PC-3 (cell line): ENCODE data around the gene AGBL1. TPM values are rescaled to one million over a fixed set of nuclear protein-coding genes. Genes with fewer than 3 reads are reported as not detected.

Experiments
- ATAC-seq: fragments of 200-7000 bp; cut with Tn5 transposase; 2 replicates; pipeline ENCODE4 v1.9.1; 2020; ENCODE audit warnings: mild to moderate bottlenecking, moderate library complexity
- BruUV-seq: library from RNA; stranded (reverse); fragments of 400-500 nt; replicated peaks from 2 replicates; lab custom pipeline; 2021; lab: Mats Ljungman, UMichigan
- CTCF ChIA-PET: fragments of 300-600 bp; sonication (Branson Sonifier 250); formaldehyde crosslinking; loops from one replicate; lab custom pipeline; 2022; ENCODE audit warnings: antibody characterized with exemption; lab: Charles Lee
- POLR2A ChIA-PET: fragments of 300-600 bp; sonication (Branson Sonifier 250); formaldehyde crosslinking; loops from one replicate; lab custom pipeline; 2022; ENCODE audit warnings: antibody characterized with exemption; ENCODE audit not compliant: unreplicated experiment; lab: Charles Lee
- DNase-seq: peaks from one replicate; pipeline ENCODE4 v3.0.0-alpha.2; 2015
- H2AFZ ChIP-seq: fragments of 300-600 bp; sonication (generic); 2 replicates; pipeline ENCODE4 v1.6.0; 2016; ENCODE audit warnings: antibody characterized with exemption, low read length
- H3F3A ChIP-seq: fragments of 300-600 bp; sonication (generic); one replicate; pipeline ENCODE4 v1.6.0; 2017; ENCODE audit warnings: antibody characterized with exemption, low read length, control low read depth, mild to moderate bottlenecking; ENCODE audit not compliant: unreplicated experiment
- H3K27ac ChIP-seq: fragments of 300-600 bp; sonication (generic); 2 replicates; pipeline ENCODE4 v1.5.1; 2016; ENCODE audit warnings: mild to moderate bottlenecking, low read length
- H3K27me3 ChIP-seq: fragments of 300-600 bp; sonication (generic); 2 replicates; pipeline ENCODE4 v1.6.1; 2016; ENCODE audit warnings: low read length, mixed read lengths
- H3K36me3 ChIP-seq: fragments of 300-600 bp; sonication (generic); 2 replicates; pipeline ENCODE4 v1.6.1; 2016; ENCODE audit warnings: low read depth, mixed run types, low read length, mixed read lengths
- H3K4me1 ChIP-seq: fragments of 300-600 bp; sonication (generic); 2 replicates; pipeline ENCODE4 v1.5.1; 2016; ENCODE audit warnings: low read length; ENCODE audit not compliant: insufficient read depth
- H3K4me2 ChIP-seq: fragments of 300-600 bp; sonication (generic); 2 replicates; pipeline ENCODE4 v1.6.0; 2016; ENCODE audit warnings: low read length
- H3K4me3 ChIP-seq: fragments of 300-600 bp; sonication (generic); 2 replicates; pipeline ENCODE4 v1.5.1; 2016; ENCODE audit warnings: mild to moderate bottlenecking, low read length, mixed read lengths
- H3K79me2 ChIP-seq: fragments of 300-600 bp; sonication (generic); 2 replicates; pipeline ENCODE4 v1.6.1; 2017; ENCODE audit warnings: low read length, mixed read lengths
- H3K9ac ChIP-seq: fragments of 300-600 bp; sonication (generic); 2 replicates; pipeline ENCODE4 v1.6.0; 2016; ENCODE audit warnings: mild to moderate bottlenecking, low read length
- H3K9me2 ChIP-seq: fragments of 300-600 bp; sonication (generic); replicated peaks from 2 replicates; pipeline ENCODE4 v1.6.1; 2016; ENCODE audit warnings: mixed run types, low read length, mixed read lengths
- H3K9me3 ChIP-seq: fragments of 300-600 bp; sonication (generic); 2 replicates; pipeline ENCODE4 v1.6.1; 2016; ENCODE audit warnings: low read length, mixed read lengths
- H4K20me1 ChIP-seq: fragments of 300-600 bp; sonication (generic); 2 replicates; pipeline ENCODE4 v1.6.1; 2016; ENCODE audit warnings: low read length, mixed read lengths
- CTCF ChIP-seq: fragments of 300-600 bp; sonication (generic); conservative IDR thresholded peaks from 2 replicates; pipeline ENCODE4 v1.5.1; 2017; ENCODE audit warnings: antibody characterized with exemption, low read depth, mild to moderate bottlenecking, low read length
- EZH2 ChIP-seq: fragments of 300-600 bp; sonication (generic); IDR thresholded peaks from one replicate; pipeline ENCODE4 v1.6.1; 2017; ENCODE audit warnings: antibody characterized with exemption, mild to moderate bottlenecking, low read length; ENCODE audit not compliant: unreplicated experiment
- EZH2phosphoT487 ChIP-seq: fragments of 300-600 bp; sonication (generic); IDR thresholded peaks from 2 replicates; pipeline ENCODE4 v1.6.1; 2018; ENCODE audit warnings: mild to moderate bottlenecking, antibody characterized with exemption, low read length, borderline replicate concordance
- intact Hi-C: fragments of 100-400 bp; cut with micrococcal nuclease; formaldehyde crosslinking; loops from 2 replicates; pipeline ENCODE4 v1.9.0; 2023
- total RNA-seq: library from RNA; depleted of rRNA; stranded (reverse); fragments of >200 nt; gene quantifications from 2 replicates; pipeline ENCODE4 v1.2.3, GENCODE V29; 2014

Gene AGBL1
- total RNA-seq, 1 experiment from 2014 or later: not detected

DNA sequence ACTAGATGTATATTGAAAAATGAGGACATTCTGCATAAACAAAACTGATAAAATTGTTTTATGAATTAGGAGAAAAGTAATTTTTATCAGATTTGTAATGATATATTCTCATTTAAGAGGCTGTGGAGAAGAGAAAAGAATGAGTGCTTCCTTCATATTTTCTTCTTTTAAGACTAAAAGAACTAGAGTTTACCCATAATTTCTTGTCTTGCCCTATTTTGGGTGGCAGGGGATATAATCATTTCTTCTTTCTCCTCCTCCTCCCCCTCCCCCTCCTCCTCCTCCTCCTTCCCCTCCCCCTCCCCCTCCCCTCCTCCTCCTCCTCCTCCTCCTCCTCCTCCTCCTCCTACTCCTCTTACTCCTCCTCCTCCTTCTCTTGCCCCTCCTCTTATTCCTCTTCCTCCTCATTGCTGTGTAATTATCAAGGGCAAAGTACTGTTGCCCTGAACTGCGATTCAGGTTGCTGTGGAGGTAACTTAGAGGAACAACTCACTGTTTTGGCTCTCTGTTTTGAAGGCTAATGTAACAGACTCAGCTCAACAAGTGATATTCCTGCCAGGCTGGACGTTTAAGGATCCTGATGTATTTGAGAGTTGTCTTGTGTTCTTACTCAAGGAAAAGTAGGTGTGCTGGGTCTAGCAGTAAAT, 555.4 kb downstream of the AGBL1 start:
- CTCF ChIA-PET: no interaction called here
- Histone ChIP-seq H3K36me3 (no peaks in the 10 kb centered on the region), H3F3A (no peaks in the 10 kb centered on the region), H2AFZ (no peak overlapping the region), H3K4me2 (no peak overlapping the region), H3K4me1 (peaks cover 6% of the 10 kb centered on the region; the same call in 1 of the 2 replicates), H4K20me1 (no peaks in the 10 kb centered on the region), H3K9me2 (no peaks in the 10 kb centered on the region), H3K9ac (no peak overlapping the region), H3K9me3 (0 out of 2 replicates have a peak, but pooled peaks cover 6% of the 10 kb centered on the region), H3K27me3 (no peaks in the 10 kb centered on the region), H3K27ac (no peak overlapping the region), H3K79me2 (no peaks in the 10 kb centered on the region), H3K4me3 (no peak overlapping the region)
- ATAC-seq (no peak), DNase-seq (no peak)
- POLR2A ChIA-PET: no interaction called here
- BruUV-seq: no TSS peak
- no peak for TF ChIP-seq CTCF
- TF ChIP-seq EZH2: no peak
- TF ChIP-seq EZH2phosphoT487: no peak
- intact Hi-C loops: no loop called here

GRCh38 chr15:86644339-86644738, 564.7 kb downstream of the AGBL1 start:
- TF ChIP-seq EZH2 (no peak), CTCF (no peak)
- H4K20me1 ChIP-seq: no peaks in the 10 kb centered on the region
- H3K9me2 ChIP-seq: no peaks in the 10 kb centered on the region
- CTCF ChIA-PET: no interaction called here
- H3K27me3 ChIP-seq: no peaks in the 10 kb centered on the region
- no peaks in the 10 kb centered on the region; the same call in 1 of the 2 replicates for H3K4me1 ChIP-seq
- H3K27ac ChIP-seq: no peak overlapping the region
- no TSS peak for BruUV-seq
- H3K4me3 ChIP-seq: no peak overlapping the region
- no peak overlapping the region for H3K4me2 ChIP-seq
- POLR2A ChIA-PET: no interaction called here
- DNase-seq (peak; percentile 43), ATAC-seq (no peak)
- no peaks in the 10 kb centered on the region for H3K79me2 ChIP-seq
- no peak overlapping the region for H3K9ac ChIP-seq
- no peak overlapping the region for H2AFZ ChIP-seq
- H3K36me3 ChIP-seq: no peaks in the 10 kb centered on the region
- no peaks in the 10 kb centered on the region for H3F3A ChIP-seq
- intact Hi-C loops: no loop called here
- H3K9me3 ChIP-seq: no peaks in the 10 kb centered on the region

GRCh38 chr15:86645925-86646500, 566.3 kb downstream of the AGBL1 start:
- Histone ChIP-seq H3K27me3 (no peaks in the 10 kb centered on the region), H2AFZ (no peak overlapping the region), H3K36me3 (no peaks in the 10 kb centered on the region), H3K4me1 (no peaks in the 10 kb centered on the region; the same call in 1 of the 2 replicates), H3K9ac (no peak overlapping the region), H3K4me3 (no peak overlapping the region), H3F3A (no peaks in the 10 kb centered on the region), H3K79me2 (no peaks in the 10 kb centered on the region), H3K27ac (no peak overlapping the region), H3K9me3 (no peaks in the 10 kb centered on the region), H3K9me2 (no peaks in the 10 kb centered on the region), H3K4me2 (no peak overlapping the region), H4K20me1 (no peaks in the 10 kb centered on the region)
- DNase-seq: no peak
- TF ChIP-seq EZH2 (no peak), EZH2phosphoT487 (no peak), CTCF (no peak)
- CTCF ChIA-PET: no interaction called here
- BruUV-seq: no TSS peak
- POLR2A ChIA-PET: no interaction called here
- intact Hi-C loops: no loop called here
- ATAC-seq: no peak
